ENCODE data around the gene TANC2. TPM values are rescaled to one million over a fixed set of nuclear protein-coding genes. Genes with fewer than 3 reads are reported as not detected.

The TANC2 gene
- total RNA-seq, 1 donor, result 48.9 TPM

DNA sequence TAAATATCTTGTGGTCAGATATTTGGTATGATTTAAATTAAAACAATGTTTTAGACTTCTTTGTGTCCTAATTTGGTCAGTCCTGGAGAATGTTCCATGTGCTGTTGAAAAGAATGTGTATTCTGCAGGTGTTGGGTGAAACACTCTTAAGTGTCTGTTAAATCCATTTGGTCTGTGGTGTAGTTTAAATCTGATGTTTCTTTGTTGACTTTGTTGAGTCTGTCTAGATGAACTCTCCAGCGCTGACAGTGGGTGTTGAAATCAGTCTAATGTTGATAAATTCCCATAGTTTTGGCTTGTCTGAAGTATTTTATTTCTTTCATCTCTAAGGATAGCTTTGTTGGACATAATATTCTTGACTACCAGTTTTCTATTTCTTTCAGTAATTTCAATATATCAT, 18.8 kb downstream of the TANC2 start:
- H3K27me3 ChIP-seq (ENCODE audit: insufficient read depth, low read length), result no peaks in the 10 kb centered on the region
- H4K20me1 ChIP-seq (ENCODE audit: insufficient read depth, low read length), result peaks cover 85% of the 10 kb centered on the region
- H3K79me2 ChIP-seq (ENCODE audit: insufficient read depth, low read length), result peaks cover 96% of the 10 kb centered on the region
- no peak for DNase-seq (ENCODE audit: insufficient read length, low spot score, missing footprints)
- H2AFZ ChIP-seq (ENCODE audit: low read length), result no peak overlapping the region
- H3K4me1 ChIP-seq (ENCODE audit: insufficient read depth, low read length), result peaks cover 4% of the 10 kb centered on the region
- TF ChIP-seq, protein P1, sequence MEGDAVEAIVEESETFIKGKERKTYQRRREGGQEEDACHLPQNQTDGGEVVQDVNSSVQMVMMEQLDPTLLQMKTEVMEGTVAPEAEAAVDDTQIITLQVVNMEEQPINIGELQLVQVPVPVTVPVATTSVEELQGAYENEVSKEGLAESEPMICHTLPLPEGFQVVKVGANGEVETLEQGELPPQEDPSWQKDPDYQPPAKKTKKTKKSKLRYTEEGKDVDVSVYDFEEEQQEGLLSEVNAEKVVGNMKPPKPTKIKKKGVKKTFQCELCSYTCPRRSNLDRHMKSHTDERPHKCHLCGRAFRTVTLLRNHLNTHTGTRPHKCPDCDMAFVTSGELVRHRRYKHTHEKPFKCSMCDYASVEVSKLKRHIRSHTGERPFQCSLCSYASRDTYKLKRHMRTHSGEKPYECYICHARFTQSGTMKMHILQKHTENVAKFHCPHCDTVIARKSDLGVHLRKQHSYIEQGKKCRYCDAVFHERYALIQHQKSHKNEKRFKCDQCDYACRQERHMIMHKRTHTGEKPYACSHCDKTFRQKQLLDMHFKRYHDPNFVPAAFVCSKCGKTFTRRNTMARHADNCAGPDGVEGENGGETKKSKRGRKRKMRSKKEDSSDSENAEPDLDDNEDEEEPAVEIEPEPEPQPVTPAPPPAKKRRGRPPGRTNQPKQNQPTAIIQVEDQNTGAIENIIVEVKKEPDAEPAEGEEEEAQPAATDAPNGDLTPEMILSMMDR (IDR thresholded peaks at IDR 0.05; ENCODE audit: extremely low read depth, low read depth, low read length), result no peak
- no peaks in the 10 kb centered on the region for H3K36me3 ChIP-seq (ENCODE audit: insufficient read depth, low read length)
- H3K4me2 ChIP-seq (ENCODE audit: insufficient read depth, low read length), result no peak overlapping the region
- no peak overlapping the region for H3K27ac ChIP-seq (ENCODE audit: low read depth, low read length)
- no peak overlapping the region for H3K4me3 ChIP-seq (ENCODE audit: insufficient read depth, low read length)
- no peaks in the 10 kb centered on the region for H3K9me3 ChIP-seq (ENCODE audit: low read depth, low read length)

DNA sequence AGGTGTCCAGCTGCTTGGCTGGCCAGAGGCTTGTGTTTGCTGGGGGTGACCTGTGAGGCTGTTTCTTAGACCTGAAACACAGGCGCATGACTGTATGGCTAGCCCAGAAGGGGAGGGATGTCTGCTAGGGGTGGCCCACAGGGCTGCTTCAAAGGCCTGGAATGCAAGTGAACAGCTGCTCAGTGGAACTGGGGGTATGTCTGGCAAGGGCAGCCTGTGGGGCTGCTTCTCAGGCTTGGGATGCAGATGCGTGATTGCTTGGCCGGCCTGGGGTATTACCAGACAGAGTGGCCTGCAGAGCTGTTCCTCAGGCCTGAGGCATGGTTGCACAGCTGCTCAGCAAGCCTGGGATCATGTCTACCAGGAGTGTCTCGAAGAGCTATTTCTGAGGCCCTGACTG, 20.5 kb downstream of the TANC2 start:
- Histone ChIP-seq H3K4me1 (ENCODE audit: insufficient read depth, low read length) (peaks cover 4% of the 10 kb centered on the region), H2AFZ (ENCODE audit: low read length) (no peak overlapping the region), H3K9me3 (ENCODE audit: low read depth, low read length) (no peaks in the 10 kb centered on the region), H3K36me3 (ENCODE audit: insufficient read depth, low read length) (no peaks in the 10 kb centered on the region), H3K4me2 (ENCODE audit: insufficient read depth, low read length) (no peak overlapping the region), H3K27me3 (ENCODE audit: insufficient read depth, low read length) (no peaks in the 10 kb centered on the region), H3K4me3 (ENCODE audit: insufficient read depth, low read length) (no peak overlapping the region), H3K79me2 (ENCODE audit: insufficient read depth, low read length) (peaks cover 95% of the 10 kb centered on the region), H4K20me1 (ENCODE audit: insufficient read depth, low read length) (peaks cover 83% of the 10 kb centered on the region), H3K27ac (ENCODE audit: low read depth, low read length) (no peak overlapping the region)
- DNase-seq (ENCODE audit: insufficient read length, low spot score, missing footprints), result no peak
- TF ChIP-seq, protein P1 (IDR thresholded peaks at IDR 0.05; ENCODE audit: extremely low read depth, low read depth, low read length), result no peak

DNA sequence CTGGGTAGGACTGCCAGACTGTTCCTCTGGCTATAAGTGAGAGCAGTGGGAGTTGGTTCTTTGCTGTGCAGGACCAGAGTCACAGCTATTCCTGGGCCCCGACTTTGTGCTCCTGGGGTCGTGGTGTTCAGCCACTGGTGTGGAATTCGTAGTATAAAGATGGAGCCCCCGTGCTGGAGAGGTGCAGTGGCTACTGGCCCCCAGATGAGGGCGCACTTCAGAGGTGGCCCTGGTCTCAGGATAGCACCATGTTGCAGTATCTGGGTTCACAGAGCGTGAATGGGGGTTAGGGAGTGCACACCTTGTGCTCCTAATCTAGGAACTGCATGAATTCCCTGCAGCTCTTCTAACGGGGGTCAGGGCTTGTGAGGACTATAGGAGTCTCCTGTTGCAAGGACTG, 21.1 kb downstream of the TANC2 start:
- Histone ChIP-seq H3K36me3 (ENCODE audit: insufficient read depth, low read length) (no peaks in the 10 kb centered on the region), H3K4me2 (ENCODE audit: insufficient read depth, low read length) (no peak overlapping the region), H3K4me3 (ENCODE audit: insufficient read depth, low read length) (no peak overlapping the region), H3K79me2 (ENCODE audit: insufficient read depth, low read length) (peaks cover 95% of the 10 kb centered on the region), H3K27me3 (ENCODE audit: insufficient read depth, low read length) (no peaks in the 10 kb centered on the region), H3K9me3 (ENCODE audit: low read depth, low read length) (no peaks in the 10 kb centered on the region), H4K20me1 (ENCODE audit: insufficient read depth, low read length) (peaks cover 83% of the 10 kb centered on the region), H3K4me1 (ENCODE audit: insufficient read depth, low read length) (no peaks in the 10 kb centered on the region), H3K27ac (ENCODE audit: low read depth, low read length) (no peak overlapping the region), H2AFZ (ENCODE audit: low read length) (no peak overlapping the region)
- no peak for DNase-seq (ENCODE audit: insufficient read length, low spot score, missing footprints)
- TF ChIP-seq, protein P1 (IDR thresholded peaks at IDR 0.05; ENCODE audit: extremely low read depth, low read depth, low read length), result peak; percentile 26

DNA sequence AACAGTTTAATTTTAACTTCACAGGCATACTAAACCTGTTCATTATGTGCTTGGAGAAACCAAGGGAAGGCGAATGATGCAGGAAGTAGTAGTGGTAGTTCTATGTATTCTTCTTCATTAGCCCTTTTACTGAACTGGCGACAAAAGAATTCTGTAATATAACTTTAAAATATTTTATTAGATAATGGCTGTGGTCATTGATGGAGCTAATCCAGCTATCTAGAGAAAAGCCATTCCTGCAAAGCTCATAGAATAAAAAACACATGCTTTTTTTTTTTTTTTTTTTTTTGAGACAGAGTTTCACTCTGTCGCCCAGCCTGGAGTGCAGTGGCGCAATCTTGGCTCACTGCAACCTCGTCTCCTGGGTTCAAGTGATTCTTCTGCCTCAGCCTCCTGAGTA, 23.5 kb downstream of the TANC2 start:
- no peak for DNase-seq (ENCODE audit: insufficient read length, low spot score, missing footprints)
- peaks cover 72% of the 10 kb centered on the region for H4K20me1 ChIP-seq (ENCODE audit: insufficient read depth, low read length)
- no peak overlapping the region for H3K4me3 ChIP-seq (ENCODE audit: insufficient read depth, low read length)
- no peak overlapping the region for H3K27ac ChIP-seq (ENCODE audit: low read depth, low read length)
- H3K4me1 ChIP-seq (ENCODE audit: insufficient read depth, low read length), result peaks cover 2% of the 10 kb centered on the region
- no peaks in the 10 kb centered on the region for H3K36me3 ChIP-seq (ENCODE audit: insufficient read depth, low read length)
- TF ChIP-seq, protein P1 (IDR thresholded peaks at IDR 0.05; ENCODE audit: extremely low read depth, low read depth, low read length), result no peak
- no peaks in the 10 kb centered on the region for H3K9me3 ChIP-seq (ENCODE audit: low read depth, low read length)
- no peaks in the 10 kb centered on the region for H3K27me3 ChIP-seq (ENCODE audit: insufficient read depth, low read length)
- no peak overlapping the region for H3K4me2 ChIP-seq (ENCODE audit: insufficient read depth, low read length)
- H3K79me2 ChIP-seq (ENCODE audit: insufficient read depth, low read length), result peaks cover 96% of the 10 kb centered on the region
- H2AFZ ChIP-seq (ENCODE audit: low read length), result no peak overlapping the region
